Erythroblast (primary cell): ENCODE results near the gene WDR70.
"Not testable (repeated sequence)": the region's sequence is repeated elsewhere in the genome, so short reads cannot be mapped to it uniquely, and the experiment has no call there.

Source experiments
- DNase-seq, 2 experiments: peaks; one replicate each; lab custom pipeline; 2025; lab: John Stamatoyannopoulos, UW
- GATA1 ChIP-seq: IDR thresholded peaks from 2 replicates; pipeline ENCODE4 v1.6.1; 2011; ENCODE audit warnings: low read depth, mild to moderate bottlenecking, control low read depth, low read length, moderate library complexity
- POLR2A ChIP-seq: IDR thresholded peaks from 2 replicates; pipeline ENCODE4 v1.6.1; 2011; ENCODE audit warnings: mild to moderate bottlenecking, low read length

Gene WDR70

DNA sequence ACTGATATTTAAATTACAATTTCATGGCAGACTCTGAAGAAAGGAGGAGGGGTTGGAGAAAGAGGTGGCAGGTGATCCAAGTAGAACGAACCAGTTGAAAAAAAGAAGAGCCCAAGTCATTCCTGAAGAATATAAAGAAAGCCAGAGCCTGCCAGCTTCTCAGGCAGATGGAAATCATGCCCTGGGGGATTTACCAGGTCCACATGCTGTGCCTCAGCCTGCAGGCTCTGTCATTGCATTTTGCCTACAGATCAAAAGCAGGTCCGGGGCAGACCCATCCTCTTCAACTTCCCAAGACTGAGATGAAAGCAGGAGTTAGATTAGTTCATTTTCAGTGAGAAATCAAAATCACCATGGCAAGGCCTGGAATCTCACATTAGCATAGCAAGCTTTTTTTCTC lies 412.2 kb downstream of the WDR70 start:
- DNase-seq: no peak
- TF ChIP-seq POLR2A (no peak), GATA1 (no peak)

DNA sequence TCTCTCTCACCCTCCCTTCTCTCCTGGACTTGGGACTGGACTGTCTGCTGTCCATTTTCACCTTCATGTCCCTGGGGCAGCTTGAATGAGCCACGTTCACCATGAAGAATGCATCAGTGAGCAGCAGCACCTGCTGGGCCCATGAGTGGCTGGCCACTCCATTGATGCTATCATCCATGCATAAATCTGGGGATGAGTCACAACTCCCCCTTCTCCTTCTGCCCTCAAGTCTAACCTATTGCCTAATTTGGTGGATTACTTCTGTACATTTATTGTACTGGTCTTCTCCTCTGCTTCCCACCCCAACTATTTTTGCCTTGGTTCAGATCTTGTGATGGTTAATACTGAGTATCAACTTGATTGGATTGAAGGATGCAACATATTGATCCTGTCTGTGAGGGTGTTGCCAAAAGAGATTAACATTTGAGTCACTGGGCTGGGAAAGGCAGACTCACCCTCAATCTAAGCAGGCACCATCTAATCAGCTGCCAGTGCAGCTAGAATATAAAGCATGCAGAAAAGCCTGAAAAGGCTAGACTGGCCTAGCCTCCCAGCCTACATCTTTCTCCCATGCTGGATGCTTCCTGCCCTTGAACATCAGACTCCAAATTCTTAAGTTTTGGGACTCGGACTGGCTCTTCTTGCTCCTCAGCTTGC lies 414.0 kb downstream of the WDR70 start:
- TF ChIP-seq GATA1: no peak
- no peak for TF ChIP-seq POLR2A
- no peak for DNase-seq

- DNase-seq: not testable (repeated sequence)
These were observed 416.2 kb downstream of the WDR70 start for GRCh38 chr5:37795292-37795691.

DNA sequence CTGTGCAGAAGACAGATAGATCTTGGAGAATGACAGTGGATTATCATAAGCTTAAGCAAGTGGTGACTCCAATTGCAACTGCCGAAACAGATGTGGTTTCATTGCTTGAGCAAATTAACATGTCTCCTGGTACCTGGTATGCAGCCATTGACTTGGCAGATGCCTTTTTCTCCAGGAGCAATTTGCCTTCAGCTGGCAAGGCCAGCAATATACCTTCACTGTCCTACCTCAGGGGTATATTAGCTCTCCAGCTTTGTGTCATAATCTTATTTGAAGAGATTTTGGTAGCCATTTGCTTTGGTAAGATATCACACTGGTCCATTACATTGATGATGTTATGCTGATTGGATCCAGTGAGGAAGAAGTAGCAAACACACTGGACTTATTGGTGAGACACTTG lies 417.3 kb downstream of the WDR70 start:
- not testable (repeated sequence) for DNase-seq

- no peak for DNase-seq
- TF ChIP-seq POLR2A (no peak), GATA1 (no peak)
These were observed 420.8 kb downstream of the WDR70 start for GRCh38 chr5:37799865-37800421.

DNA sequence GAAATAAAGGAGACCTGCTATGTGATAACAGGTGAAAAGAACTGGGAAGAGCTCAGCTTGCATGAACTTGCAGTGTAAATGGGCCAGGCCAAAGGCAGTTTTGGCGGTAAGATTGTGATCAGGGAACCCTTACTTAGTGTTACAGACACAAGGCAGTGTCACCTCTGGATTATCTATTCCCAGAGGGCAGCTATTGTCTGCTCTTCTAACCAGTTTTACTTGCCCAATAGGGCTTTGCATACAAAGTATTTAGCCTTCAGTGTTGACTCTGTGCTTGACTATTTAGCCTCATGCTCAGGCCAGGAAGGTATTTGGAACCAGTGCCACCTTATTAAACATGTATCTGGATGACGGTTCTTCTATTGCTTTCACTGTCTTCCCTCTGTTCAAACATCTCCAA lies 422.4 kb downstream of the WDR70 start:
- DNase-seq: no peak
- TF ChIP-seq POLR2A (no peak), GATA1 (no peak)
